ENCODE measurements around the gene MSI2.
A peak's percentile ranks its signal among the peaks of the same experiment; 100 is the strongest.
"Not testable (repeated sequence)": the region's sequence is repeated elsewhere in the genome, so short reads cannot be mapped to it uniquely, and the experiment has no call there.

The MSI2 gene

GRCh38 chr17:57484826-57485565 is 228.7 kb downstream of the MSI2 start:
- DNase-seq (ENCODE audit: low spot score): no peak

DNA sequence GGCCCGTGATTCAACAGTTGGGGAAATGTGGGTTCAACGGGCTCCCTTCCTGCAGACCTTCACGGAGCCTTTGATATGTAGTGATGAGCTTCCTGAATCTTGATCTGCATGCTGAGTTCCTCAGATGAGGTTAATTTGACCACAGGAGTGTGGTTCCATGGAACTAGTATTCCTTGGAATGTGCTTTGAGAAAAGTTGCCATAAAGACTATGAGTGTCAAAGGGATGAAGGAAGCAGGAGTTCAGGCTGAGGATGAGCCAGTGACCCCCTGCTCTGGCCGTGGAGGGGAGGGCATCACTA is 229.2 kb downstream of the MSI2 start:
- peak; percentile 15 for DNase-seq (ENCODE audit: low spot score)

DNA sequence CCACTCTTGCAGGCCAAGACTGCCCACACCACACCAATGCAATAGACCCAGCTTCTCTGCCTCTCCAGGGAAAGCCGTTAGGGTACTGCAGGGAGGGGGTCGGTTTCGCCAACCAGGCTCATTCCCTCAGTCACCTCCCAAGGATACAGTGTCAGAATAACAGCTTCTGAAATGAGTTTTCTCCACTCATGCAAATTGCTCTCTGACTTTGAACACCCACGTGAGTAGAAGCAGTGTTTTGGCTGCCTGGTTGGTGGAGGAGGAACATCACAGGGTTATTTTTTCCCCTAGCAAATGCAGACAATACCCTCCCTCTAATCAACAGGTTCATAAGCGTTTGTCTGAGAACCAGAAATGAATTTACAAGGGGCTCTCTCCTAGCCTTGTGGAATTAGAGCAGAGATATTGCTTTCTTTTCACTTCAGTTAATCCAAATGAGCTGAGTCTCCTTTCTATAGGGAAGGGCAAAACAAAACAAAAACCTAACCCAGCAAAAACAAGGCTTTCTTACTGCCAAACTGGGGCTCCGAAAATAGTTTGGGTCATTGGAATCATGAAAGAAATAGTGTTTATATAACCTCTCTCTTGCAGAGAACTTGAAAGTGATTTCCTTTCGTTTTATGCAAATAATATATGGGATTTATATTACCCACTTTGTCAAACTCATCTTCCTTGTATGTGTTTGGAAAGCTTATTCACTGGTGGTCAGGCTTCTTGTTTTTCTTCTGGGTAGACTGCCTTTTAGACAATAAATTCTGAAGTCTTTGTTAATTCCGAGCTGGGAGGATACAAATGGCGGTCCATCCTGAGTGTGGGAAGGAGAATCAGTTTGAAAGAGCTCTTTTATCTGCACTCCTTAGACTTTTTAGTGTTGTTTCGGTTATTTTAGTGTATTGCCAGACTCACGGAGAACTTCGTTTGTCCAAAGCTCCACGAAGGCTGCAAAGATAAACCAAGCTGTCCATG is 229.9 kb downstream of the MSI2 start:
- DNase-seq (ENCODE audit: low spot score): no peak

GRCh38 chr17:57486882-57487301 is 230.6 kb downstream of the MSI2 start:
- DNase-seq (ENCODE audit: low spot score): no peak

GRCh38 chr17:57487573-57487972 is 231.2 kb downstream of the MSI2 start:
- DNase-seq (ENCODE audit: low spot score): no peak

- DNase-seq (ENCODE audit: low spot score): no peak
These were observed 232.5 kb downstream of the MSI2 start for GRCh38 chr17:57488856-57489255.

- no peak for DNase-seq (ENCODE audit: low spot score)
These were observed 233.0 kb downstream of the MSI2 start for GRCh38 chr17:57489321-57489720.

- DNase-seq (ENCODE audit: low spot score): no peak
These were observed 234.0 kb downstream of the MSI2 start for GRCh38 chr17:57490111-57490845.

DNA sequence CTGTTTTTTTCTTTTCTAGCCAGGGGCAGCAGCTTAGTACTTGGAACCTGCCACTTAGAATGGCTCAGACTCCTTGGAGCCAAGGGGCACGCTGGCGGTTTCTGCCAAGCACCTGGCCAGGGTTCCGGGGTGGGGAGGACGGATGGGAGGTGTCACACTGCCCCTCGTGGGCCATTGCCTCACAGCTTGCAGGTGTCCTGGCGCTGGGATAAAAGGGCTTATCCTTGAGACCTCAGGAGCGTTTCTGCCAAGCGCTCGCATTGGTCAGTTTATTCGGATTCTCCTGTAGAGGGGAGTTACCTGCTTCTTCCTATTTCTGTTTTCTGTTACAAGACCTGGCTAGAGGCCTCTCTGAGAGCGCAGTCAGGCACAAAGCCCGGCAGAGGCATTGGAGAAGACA is 234.6 kb downstream of the MSI2 start:
- no peak for DNase-seq (ENCODE audit: low spot score)

DNA sequence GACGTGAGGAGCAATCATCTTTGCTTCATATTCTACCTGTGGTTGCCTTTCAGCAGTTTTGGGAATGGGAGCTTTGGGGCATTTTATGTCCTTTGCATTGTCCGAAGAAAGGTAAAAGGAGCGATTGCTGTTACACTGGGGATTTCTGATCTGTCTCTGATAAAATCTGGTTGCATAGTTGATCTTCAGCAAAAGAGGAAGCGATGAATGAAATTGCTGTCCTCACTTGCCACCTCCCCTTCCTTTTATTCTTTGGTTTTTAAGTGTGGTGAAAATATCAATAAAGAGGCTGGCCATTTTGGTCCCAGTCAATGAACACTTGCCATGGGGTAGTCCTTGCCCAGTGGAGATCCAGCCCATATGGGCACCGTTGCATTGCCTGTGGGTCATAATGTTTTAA is 236.8 kb downstream of the MSI2 start:
- DNase-seq (ENCODE audit: low spot score): no peak

GRCh38 chr17:57493625-57494024 is 237.3 kb downstream of the MSI2 start:
- DNase-seq (ENCODE audit: low spot score): no peak

DNA sequence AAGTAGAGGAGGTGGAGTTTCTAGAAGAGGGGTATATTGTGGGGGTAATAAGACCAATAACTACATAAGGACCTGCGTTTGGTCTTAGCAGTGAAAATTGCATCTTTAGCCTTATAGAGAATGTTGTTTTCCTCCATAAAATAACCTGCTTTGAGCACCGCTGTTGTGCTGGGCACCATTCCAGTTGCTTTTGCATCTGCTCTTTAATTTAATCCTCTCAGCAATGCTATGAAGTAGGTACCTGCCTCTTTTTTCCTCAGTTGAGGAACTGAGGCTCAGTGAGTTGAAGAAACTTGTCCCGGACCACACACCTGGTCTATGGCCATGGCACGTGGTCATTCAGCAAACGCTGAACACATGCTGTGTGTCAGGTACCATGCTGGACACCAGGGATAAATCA is 238.1 kb downstream of the MSI2 start:
- DNase-seq (ENCODE audit: low spot score): no peak

GRCh38 chr17:57495771-57496170 is 239.4 kb downstream of the MSI2 start:
- no peak for DNase-seq (ENCODE audit: low spot score)

DNA sequence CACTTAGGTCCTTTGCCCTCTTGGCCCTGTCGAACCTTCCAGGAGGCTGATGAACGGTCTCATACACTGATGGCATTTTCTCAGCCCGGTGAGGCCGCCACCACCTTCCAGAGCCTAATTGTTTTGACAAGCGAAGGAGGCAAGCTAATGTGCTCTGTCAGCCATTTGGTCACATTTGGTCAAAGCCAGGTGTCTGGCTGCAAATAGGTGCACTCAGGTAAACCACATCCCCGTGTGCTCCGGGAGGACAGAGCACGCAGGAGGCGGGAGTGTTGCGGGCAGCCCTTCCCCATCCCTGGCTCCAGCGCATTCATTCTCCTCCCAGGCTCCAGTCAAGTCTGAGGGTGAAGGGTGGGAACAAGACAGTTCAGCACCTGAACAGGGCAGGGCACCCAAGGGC is 240.1 kb downstream of the MSI2 start:
- DNase-seq (ENCODE audit: low spot score): no peak

DNA sequence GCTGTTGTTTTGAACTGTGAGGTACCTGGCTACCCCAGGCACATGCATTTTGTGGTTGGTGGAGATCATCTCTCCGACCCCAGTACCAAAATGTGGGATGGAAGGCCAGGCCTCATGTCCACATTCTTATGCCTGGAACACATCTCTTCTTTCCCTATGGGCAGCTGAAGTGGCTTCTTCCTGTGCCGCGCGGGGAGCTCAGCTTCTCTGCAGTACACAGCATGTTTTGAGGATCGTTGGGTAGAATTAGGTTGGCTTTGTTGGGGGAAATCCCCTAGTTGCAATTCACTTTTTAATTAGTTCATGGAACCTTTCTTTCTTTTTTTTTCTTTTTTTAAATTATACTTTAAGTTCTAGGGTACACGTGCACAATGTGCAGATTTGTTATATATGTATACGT is 242.1 kb downstream of the MSI2 start:
- DNase-seq (ENCODE audit: low spot score): no peak

DNA sequence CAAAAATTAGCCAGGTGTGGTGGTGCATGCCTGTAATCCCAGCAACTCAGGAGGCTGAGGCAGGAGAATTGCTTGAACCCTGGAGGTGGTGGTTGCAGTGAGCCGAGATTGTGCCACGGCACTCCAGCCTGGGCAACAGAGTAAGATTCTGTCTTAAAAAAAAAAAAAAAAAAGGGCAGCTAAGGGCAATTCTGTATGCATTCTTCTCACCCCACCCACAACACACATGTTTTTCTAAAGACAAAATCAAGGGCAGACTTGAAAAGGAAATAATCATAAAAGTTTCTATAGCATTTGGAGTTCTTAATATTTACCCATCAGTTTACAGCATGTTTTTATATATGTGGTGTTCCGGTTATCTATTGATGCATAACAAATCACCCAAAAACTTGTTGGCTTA is 242.9 kb downstream of the MSI2 start:
- not testable (repeated sequence) for DNase-seq (ENCODE audit: low spot score)

- DNase-seq (ENCODE audit: low spot score): no peak
These were observed 243.3 kb downstream of the MSI2 start for GRCh38 chr17:57499648-57500049.

DNA sequence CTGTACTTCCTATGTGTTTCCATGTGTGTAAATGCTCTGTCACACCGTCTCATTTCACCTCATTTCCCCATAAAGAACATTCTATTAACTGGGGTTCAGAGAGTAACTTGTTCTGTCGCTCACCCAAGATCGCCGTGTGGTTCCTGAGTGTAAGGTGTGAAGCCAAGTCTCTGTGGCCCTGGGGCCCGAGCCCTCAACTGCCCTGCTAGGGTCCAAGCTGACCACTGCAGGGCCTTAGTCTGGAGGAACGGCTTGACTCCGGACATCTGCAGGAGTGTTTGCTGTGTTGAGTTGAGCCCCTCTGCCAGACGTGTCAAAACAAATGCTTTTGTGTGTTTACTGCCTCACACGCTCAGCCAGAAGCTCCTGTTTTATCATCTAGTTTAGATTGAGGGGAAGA is 244.7 kb downstream of the MSI2 start:
- no peak for DNase-seq (ENCODE audit: low spot score)

GRCh38 chr17:57502022-57502421 is 245.7 kb downstream of the MSI2 start:
- no peak for DNase-seq (ENCODE audit: low spot score)

- no peak for DNase-seq (ENCODE audit: low spot score)
These were observed 246.5 kb downstream of the MSI2 start for GRCh38 chr17:57502811-57503241.

DNA sequence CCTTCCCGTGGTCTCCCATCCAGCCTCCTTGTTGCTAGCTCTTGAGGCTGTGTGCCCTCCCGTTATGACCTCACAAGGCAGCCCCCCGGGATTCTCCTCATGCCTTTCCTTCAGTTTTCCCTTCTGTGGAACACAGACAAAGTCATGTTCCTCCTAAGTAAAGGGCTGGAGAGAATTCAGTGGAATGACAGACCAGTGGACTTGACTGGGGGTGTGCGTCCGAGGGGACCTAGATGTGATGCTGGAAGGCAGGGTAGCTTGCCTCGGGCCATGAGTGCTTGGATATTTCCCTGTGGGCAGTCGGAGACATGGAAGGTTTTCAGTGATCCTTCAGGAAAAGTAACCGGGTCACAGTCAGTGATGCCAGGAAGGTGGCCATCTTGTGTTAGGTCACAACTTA is 247.9 kb downstream of the MSI2 start:
- DNase-seq (ENCODE audit: low spot score): no peak
